ENCODE measurements around the gene KDM6A. TPM values are rescaled to one million over a fixed set of nuclear protein-coding genes. Genes with fewer than 3 reads are reported as not detected.

KDM6A gene
- total RNA-seq, 1 experiment from 2014 or later, result 21.0 TPM

- Histone ChIP-seq H4K20me1 (ENCODE audit: insufficient read depth) (no peaks in the 10 kb centered on the region), H3K4me3 (replicated peaks in 1 of 2; ENCODE audit: low read depth in 1 of 2, low read length in 2 of 2) (no peak overlapping the region), H3K36me3 (ENCODE audit: control insufficient read depth in 1 of 2, insufficient read depth in 2 of 2, low read length in 2 of 2) (no peaks in the 10 kb centered on the region), H3K79me2 (ENCODE audit: insufficient read depth, low read length) (peaks cover 15% of the 10 kb centered on the region), H3K27me3 (ENCODE audit: insufficient read depth, low read length) (no peaks in the 10 kb centered on the region), H2AFZ (ENCODE audit: low read depth, low read length, poor library complexity, severe bottlenecking) (no peak overlapping the region), H3K9me3 (ENCODE audit: control insufficient read depth in 1 of 2, insufficient read depth in 1 of 2, low read depth in 1 of 2, low read length in 2 of 2) (no peaks in the 10 kb centered on the region), H3K27ac (ENCODE audit: low read depth, low read length) (no peak overlapping the region), H3K4me1 (ENCODE audit: control insufficient read depth in 1 of 2, insufficient read depth in 2 of 2, low read length in 2 of 2) (peaks cover 0 to 12% of the 10 kb centered on the region in 2 experiments; a peak in 2 of 4 replicates), H3K4me2 (ENCODE audit: low read length) (no peak overlapping the region), H3K9ac (ENCODE audit: low read length) (no peak overlapping the region), H3K9me2 (ENCODE audit: insufficient read depth) (no peaks in the 10 kb centered on the region)
- DNase-seq (ENCODE audit: low read depth, low spot score), result no peak
- BruUV-seq (replicated peaks), result no TSS peak
- POLR2A ChIA-PET, result no interaction called here
- RAD21 ChIA-PET (ENCODE audit: low non-redundant PET in 1 of 2, low total read pairs in 2 of 2, uncharacterized antibody in 2 of 2, unreplicated experiment in 2 of 2), result no interaction called here
- intact Hi-C loops (cut with micrococcal nuclease), result no loop called here
- CTCF ChIA-PET, result no interaction called here
- TF ChIP-seq SIN3A (IDR thresholded peaks at IDR 0.05; ENCODE audit: low read depth) (no peak), ELF1 (IDR thresholded peaks at IDR 0.05; ENCODE audit: borderline replicate concordance, low read depth) (no peak), ZBTB33 (IDR thresholded peaks at IDR 0.05; ENCODE audit: extremely low read depth, insufficient replicate concordance, low read length) (no peak), YY1 (IDR thresholded peaks at IDR 0.05; ENCODE audit: extremely low read depth, insufficient replicate concordance, low read depth, low read length) (no peak), ZNF274 (IDR thresholded peaks at IDR 0.05; ENCODE audit: low read depth, low read length) (no peak), ZFX (IDR thresholded peaks at IDR 0.05) (no peak), JUND (IDR thresholded peaks at IDR 0.05) (no peak), MAX (IDR thresholded peaks at IDR 0.05) (no peak), EZH2phosphoT487 (IDR thresholded peaks at IDR 0.05; ENCODE audit: borderline replicate concordance) (no peak), POLR2AphosphoS5 (IDR thresholded peaks at IDR 0.05; ENCODE audit: low read depth, low read length) (no peak), CTCF (IDR thresholded peaks at IDR 0.05 in 2 of 3, conservative IDR thresholded peaks at IDR 0.05 in 1 of 3; ENCODE audit: borderline replicate concordance in 1 of 3, insufficient read depth in 1 of 3, low read depth in 2 of 3, low read length in 2 of 3) (no peak), EGR1 (IDR thresholded peaks at IDR 0.05; ENCODE audit: low read depth) (no peak), CBX3 (IDR thresholded peaks at IDR 0.05; ENCODE audit: low read depth) (no peak), SP1 (IDR thresholded peaks at IDR 0.05; ENCODE audit: low read depth) (no peak), TCF7L2 (IDR thresholded peaks at IDR 0.05; ENCODE audit: borderline replicate concordance, extremely low read depth, insufficient read depth, insufficient read length) (no peak), FOSL1 (IDR thresholded peaks at IDR 0.05; ENCODE audit: low read depth) (no peak), SRF (IDR thresholded peaks at IDR 0.05; ENCODE audit: low read depth) (no peak), CEBPB (IDR thresholded peaks at IDR 0.05; ENCODE audit: low read depth) (no peak)
- no peak for ATAC-seq
Measured at GRCh38 chrX:44992775-44993174, 119.8 kb downstream of the KDM6A start.

All from HCT116 (cell line).